ENCODE measurements around the gene NRXN3. TPM values are rescaled to one million over a fixed set of nuclear protein-coding genes. Genes with fewer than 3 reads are reported as not detected.

NRXN3 gene
- total and polyA plus RNA-seq, 4 donors: 0.07 to 1.2 (median 0.23) TPM

DNA sequence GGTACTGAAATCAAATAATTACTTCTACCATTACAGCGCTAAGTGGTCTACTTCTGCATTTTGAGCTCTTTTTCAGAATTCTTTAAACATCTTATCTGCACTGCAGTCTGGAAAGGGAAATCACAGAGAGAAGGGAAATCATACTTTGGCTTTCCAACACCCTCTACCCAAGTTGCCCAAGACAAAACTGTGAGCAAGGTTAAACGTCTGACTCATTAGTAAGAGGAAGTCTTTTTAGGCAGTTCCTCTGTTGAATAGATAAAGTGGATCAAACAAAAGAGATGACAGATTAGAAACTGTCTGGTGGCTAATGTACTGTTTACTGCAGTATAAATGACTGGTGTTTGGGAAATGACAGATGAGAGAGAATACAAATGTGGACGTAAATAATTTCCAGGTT lies 858.1 kb downstream of the NRXN3 start:
- H3K27ac ChIP-seq (ENCODE audit: low read depth in 1 of 2, low read length in 2 of 2): no peak overlapping the region
- H3K36me3 ChIP-seq (ENCODE audit: control insufficient read depth in 4 of 4, insufficient read depth in 3 of 4, low read depth in 1 of 4, low read length in 3 of 4): no peaks in the 10 kb centered on the region
- no peak overlapping the region for H3K4me3 ChIP-seq (ENCODE audit: low read depth in 1 of 3, low read length in 3 of 3)
- no peak for DNase-seq (ENCODE audit: low spot score)
- H3K4me1 ChIP-seq (ENCODE audit: control insufficient read depth in 4 of 4, insufficient read depth in 4 of 4, low read length in 3 of 4): no peaks in the 10 kb centered on the region
- TF ChIP-seq TAF1 (conservative IDR thresholded peaks at IDR 0.05) (no peak), HNF4G (IDR thresholded peaks at IDR 0.05) (no peak), SP1 (IDR thresholded peaks at IDR 0.05) (no peak), HNF4A (conservative IDR thresholded peaks at IDR 0.05) (no peak), NR2F2 (IDR thresholded peaks at IDR 0.05) (no peak), RAD21 (IDR thresholded peaks at IDR 0.05) (no peak), EGR1 (IDR thresholded peaks at IDR 0.05; ENCODE audit: low read depth in 2 of 2) (no peak), YY1 (IDR thresholded peaks at IDR 0.05) (no peak), GABPA (IDR thresholded peaks at IDR 0.05 in 1 of 2, conservative IDR thresholded peaks at IDR 0.05 in 1 of 2) (no peak), JUND (IDR thresholded peaks at IDR 0.05) (no peak)
- TF ChIP-seq, protein P1, sequence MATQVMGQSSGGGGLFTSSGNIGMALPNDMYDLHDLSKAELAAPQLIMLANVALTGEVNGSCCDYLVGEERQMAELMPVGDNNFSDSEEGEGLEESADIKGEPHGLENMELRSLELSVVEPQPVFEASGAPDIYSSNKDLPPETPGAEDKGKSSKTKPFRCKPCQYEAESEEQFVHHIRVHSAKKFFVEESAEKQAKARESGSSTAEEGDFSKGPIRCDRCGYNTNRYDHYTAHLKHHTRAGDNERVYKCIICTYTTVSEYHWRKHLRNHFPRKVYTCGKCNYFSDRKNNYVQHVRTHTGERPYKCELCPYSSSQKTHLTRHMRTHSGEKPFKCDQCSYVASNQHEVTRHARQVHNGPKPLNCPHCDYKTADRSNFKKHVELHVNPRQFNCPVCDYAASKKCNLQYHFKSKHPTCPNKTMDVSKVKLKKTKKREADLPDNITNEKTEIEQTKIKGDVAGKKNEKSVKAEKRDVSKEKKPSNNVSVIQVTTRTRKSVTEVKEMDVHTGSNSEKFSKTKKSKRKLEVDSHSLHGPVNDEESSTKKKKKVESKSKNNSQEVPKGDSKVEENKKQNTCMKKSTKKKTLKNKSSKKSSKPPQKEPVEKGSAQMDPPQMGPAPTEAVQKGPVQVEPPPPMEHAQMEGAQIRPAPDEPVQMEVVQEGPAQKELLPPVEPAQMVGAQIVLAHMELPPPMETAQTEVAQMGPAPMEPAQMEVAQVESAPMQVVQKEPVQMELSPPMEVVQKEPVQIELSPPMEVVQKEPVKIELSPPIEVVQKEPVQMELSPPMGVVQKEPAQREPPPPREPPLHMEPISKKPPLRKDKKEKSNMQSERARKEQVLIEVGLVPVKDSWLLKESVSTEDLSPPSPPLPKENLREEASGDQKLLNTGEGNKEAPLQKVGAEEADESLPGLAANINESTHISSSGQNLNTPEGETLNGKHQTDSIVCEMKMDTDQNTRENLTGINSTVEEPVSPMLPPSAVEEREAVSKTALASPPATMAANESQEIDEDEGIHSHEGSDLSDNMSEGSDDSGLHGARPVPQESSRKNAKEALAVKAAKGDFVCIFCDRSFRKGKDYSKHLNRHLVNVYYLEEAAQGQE (IDR thresholded peaks at IDR 0.05): no peak
- TF ChIP-seq, protein P2, sequence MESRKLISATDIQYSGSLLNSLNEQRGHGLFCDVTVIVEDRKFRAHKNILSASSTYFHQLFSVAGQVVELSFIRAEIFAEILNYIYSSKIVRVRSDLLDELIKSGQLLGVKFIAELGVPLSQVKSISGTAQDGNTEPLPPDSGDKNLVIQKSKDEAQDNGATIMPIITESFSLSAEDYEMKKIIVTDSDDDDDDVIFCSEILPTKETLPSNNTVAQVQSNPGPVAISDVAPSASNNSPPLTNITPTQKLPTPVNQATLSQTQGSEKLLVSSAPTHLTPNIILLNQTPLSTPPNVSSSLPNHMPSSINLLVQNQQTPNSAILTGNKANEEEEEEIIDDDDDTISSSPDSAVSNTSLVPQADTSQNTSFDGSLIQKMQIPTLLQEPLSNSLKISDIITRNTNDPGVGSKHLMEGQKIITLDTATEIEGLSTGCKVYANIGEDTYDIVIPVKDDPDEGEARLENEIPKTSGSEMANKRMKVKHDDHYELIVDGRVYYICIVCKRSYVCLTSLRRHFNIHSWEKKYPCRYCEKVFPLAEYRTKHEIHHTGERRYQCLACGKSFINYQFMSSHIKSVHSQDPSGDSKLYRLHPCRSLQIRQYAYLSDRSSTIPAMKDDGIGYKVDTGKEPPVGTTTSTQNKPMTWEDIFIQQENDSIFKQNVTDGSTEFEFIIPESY (IDR thresholded peaks at IDR 0.05): no peak
- TF ChIP-seq, protein P3, sequence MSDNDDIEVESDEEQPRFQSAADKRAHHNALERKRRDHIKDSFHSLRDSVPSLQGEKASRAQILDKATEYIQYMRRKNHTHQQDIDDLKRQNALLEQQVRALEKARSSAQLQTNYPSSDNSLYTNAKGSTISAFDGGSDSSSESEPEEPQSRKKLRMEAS (IDR thresholded peaks at IDR 0.05): no peak
- TF ChIP-seq, protein P4, sequence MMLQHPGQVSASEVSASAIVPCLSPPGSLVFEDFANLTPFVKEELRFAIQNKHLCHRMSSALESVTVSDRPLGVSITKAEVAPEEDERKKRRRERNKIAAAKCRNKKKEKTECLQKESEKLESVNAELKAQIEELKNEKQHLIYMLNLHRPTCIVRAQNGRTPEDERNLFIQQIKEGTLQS (IDR thresholded peaks at IDR 0.05): no peak
- H3K9me3 ChIP-seq (ENCODE audit: control insufficient read depth in 4 of 4, low read length in 3 of 4): peaks cover 0 to 4% (median 1%) of the 10 kb centered on the region in 4 donors
- no peaks in the 10 kb centered on the region for H3K27me3 ChIP-seq (ENCODE audit: control insufficient read depth in 4 of 4, insufficient read depth in 4 of 4, low read length in 3 of 4)
- no peak overlapping the region for H3K9ac ChIP-seq (ENCODE audit: low read depth in 1 of 2, low read length in 2 of 2)
- 50% methylated on average over 3 of the region's 3 CpGs for WGBS

DNA sequence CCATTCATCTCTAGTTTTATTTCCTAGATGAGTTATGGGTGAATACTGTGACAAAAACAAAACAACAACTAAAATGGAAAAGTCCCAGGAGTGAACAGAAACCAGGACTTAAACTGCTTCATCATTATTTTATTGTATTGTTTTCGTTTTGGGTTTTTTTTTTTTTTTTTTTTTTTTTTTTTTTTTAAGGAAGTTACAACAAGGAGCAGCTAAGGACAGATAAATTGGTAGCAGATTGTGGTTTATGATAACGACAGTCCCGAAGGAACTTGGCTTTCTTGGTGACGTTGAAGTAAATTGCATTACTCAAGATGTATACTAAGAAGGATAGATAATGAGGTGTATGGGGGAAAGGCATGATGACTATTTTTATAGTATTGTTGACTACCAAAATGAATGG lies 866.3 kb downstream of the NRXN3 start:
- no peaks in the 10 kb centered on the region for H3K36me3 ChIP-seq (ENCODE audit: control insufficient read depth in 4 of 4, insufficient read depth in 3 of 4, low read depth in 1 of 4, low read length in 3 of 4)
- WGBS: 61% methylated on average over 4 of the region's 4 CpGs
- peaks cover 0 to 5% (median 1%) of the 10 kb centered on the region in 4 donors for H3K9me3 ChIP-seq (ENCODE audit: control insufficient read depth in 4 of 4, low read length in 3 of 4)

More for the DNA sequence above, 866.3 kb downstream of the NRXN3 start:
- Histone ChIP-seq H3K4me3 (ENCODE audit: low read depth in 1 of 3, low read length in 3 of 3) (no peak overlapping the region), H3K4me1 (ENCODE audit: control insufficient read depth in 4 of 4, insufficient read depth in 4 of 4, low read length in 3 of 4) (no peaks in the 10 kb centered on the region), H3K9ac (ENCODE audit: low read depth in 1 of 2, low read length in 2 of 2) (no peak overlapping the region), H3K27me3 (ENCODE audit: control insufficient read depth in 4 of 4, insufficient read depth in 4 of 4, low read length in 3 of 4) (peaks cover 0 to 4% (median 0%) of the 10 kb centered on the region in 4 donors), H3K27ac (ENCODE audit: low read depth in 1 of 2, low read length in 2 of 2) (no peak overlapping the region)
- no peak for DNase-seq (ENCODE audit: low spot score)
- TF ChIP-seq HNF4G (IDR thresholded peaks at IDR 0.05): no peak
- TF ChIP-seq, protein P4 (IDR thresholded peaks at IDR 0.05): no peak
- no peak for TF ChIP-seq TAF1 (conservative IDR thresholded peaks at IDR 0.05)
- TF ChIP-seq, protein P2 (IDR thresholded peaks at IDR 0.05): no peak
